Measurements from ENCODE around the gene SRP54.
A peak's percentile ranks its signal among the peaks of the same experiment; 100 is the strongest.
"Not testable (repeated sequence)": the region's sequence is repeated elsewhere in the genome, so short reads cannot be mapped to it uniquely, and the experiment has no call there.

SRP54 gene

DNA sequence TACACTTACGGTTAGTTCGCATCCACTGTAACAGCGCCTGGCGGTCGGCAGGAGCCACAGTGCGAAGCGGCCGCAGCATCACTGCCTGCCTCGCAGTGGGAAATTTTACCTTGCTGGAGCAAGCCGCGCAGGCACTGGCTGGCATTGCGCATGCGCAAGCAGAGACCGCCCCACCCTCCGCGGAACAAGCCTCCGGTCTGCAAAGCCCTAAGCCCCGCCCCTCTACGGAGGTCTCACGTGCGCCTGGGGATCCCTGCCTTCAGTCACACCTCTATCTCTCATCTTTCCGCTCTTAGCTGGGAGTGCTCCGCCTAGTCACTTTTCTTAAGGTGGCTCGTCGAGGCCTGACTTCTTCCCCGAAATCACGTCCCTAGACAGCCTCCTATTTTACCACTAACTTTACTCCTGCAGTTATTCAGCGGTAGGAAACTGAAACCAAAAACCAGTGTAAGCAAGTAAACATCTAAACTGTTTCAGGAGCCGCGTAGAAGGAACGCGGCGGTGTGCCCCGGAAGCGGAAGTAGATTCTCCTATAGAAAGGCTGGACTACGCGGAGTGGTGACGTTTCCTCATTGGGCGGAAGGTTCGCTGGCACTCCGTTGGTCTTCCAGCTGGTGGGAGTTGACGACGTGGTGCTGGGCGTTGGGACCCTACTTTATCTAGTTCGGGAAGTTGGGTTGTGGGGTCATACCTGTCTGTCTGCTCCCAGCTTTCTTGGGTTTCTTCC, at the start of gene SRP54:
SRP54 (plus strand) TSS at position 572 of the 727 bp plus-strand sequence. CDS start 13,718 bp downstream, outside the sequence.
- DNase-seq (ENCODE audit: extremely low spot score, insufficient read length, low read depth) (peak; percentile 92), FAIRE-seq (peak; percentile 95)

DNA sequence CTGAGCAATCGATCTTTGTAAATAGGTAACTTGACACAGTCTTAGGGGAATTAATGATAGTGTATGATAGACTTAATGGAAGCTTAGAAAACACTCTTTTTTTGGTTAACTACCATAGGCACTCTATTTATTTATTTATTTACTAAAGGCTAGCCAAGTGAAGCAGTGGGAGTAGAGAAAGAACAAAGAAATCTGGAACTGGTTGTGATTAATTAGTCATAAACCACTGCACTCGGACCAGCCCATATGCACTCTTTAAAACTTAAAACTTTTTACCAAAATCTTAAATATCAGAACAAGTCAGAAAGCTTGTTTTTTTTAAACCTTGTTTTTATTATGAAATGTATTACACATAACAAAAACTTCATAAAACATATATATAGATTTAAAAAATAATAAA, 49.5 kb upstream of the SRP54 start:
- DNase-seq (ENCODE audit: extremely low spot score, insufficient read length, low read depth) (no peak), FAIRE-seq (no peak)

DNA sequence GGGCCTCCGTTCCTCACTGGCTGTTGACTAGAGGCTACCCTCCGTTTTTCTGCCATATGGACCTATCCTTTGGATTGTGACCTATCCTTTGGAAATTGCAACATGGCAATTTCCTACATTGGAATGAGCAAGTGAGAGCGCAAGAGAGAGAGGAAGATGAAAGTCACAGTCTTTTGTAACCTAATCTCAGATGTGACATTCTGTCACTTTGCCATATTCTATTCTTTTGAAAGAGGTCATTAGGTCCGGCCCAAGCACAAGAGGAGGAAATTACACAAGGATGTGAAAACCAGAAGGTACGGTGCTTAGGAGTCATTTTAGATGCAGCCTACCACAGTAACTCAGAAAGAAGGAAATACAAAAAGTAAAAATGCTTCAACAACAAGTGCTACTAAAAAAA, 47.3 kb upstream of the SRP54 start:
- no peak for FAIRE-seq
- DNase-seq (ENCODE audit: extremely low spot score, insufficient read length, low read depth) = no peak

DNA sequence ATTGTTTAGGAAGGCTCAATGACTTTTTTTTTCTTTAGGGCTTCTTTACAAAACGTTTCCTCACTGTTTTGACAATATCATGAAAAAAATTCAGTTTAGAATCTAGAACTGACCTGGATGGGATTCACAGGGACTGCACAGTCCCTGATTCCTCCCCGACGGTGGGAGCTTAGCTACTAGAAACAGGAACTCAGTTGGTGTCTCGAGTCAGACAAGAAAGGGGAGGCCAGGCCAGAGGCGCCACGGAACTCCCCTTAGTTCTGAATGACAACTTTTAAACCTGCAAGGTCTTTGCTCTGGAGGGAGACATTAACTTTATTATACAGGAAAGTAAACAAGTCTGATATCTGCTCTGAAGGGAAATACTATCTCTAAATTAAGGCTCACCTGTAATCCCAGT, 45.4 kb upstream of the SRP54 start:
- no peak for FAIRE-seq
- no peak for DNase-seq (ENCODE audit: extremely low spot score, insufficient read length, low read depth)

DNA sequence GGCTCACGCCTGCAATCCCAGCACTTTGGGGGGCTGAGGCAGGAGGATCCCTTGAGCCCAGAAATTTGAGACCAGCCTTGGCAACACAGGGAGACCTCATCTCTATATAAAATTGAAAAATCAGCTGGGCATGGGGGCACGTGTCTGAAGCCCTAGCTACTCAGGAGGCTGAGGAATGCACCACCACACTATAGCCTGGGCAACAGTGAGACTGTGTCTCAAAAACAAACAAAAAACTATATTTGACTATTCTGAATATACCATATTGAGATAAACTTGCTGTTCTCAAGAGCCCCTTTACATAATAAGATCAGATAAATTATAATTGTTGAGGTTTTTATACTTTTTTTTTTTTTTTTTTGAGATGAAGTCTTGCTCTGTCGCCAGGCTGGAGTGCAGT, 44.9 kb upstream of the SRP54 start:
- FAIRE-seq (no peak), DNase-seq (ENCODE audit: extremely low spot score, insufficient read length, low read depth) (no peak)

DNA sequence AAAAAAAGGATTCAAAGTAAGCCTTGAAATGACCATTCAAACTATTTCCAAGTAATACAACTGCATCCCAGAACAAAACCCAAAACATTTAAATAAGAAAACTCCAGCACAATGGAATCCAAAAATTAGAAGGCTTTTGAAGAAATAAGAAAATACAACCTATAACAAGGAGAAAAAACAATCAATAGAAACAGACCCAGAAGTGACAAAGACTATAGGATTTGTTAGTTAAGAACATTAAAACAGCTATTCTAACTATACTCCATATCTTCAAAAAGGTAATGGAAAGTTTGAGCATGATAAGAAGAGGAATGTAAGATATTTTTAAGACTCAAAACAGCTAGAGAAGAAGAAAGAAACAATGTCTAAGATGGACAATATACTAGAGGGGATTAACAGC, 39.3 kb upstream of the SRP54 start:
- FAIRE-seq = no peak
- DNase-seq (ENCODE audit: extremely low spot score, insufficient read length, low read depth) = no peak

DNA sequence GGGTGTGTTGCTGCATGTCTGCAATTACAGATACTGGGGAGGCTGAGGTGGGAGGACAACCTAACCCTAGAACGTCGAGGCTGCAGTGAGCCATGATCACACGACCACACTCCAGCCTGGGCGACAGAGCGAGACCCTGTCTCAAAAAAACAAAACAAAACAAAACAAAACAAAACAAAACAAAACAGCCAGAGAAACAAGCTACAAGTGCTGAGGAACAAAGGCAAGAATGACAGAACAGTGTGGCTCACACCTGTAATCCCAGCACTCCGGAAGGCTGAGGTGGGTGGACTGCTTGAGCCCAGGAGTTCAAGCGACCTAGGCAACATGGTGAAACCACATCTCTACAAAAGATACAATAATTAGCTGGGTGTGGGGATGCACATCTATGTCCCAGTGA, 38.0 kb upstream of the SRP54 start:
- FAIRE-seq = no peak
- DNase-seq (ENCODE audit: extremely low spot score, insufficient read length, low read depth) = no peak

DNA sequence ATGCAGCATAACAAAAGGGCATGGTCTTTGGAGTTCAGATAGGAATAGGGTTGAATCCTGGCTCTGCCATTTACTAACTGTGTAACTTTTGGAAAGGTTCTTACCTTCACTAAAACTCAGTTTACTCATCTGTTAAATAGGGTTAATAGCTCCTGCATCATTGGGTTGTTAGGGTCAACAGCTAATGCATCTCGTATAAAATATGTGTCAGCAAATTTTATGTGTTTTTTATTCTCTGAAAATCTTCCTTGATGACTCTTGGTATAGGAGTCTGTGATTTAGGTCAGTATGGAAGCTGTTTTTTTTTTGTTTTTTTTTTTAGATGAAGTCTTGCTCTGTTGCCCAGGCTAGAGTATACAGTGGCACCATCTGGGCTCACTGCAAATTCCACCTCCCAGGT, 36.1 kb upstream of the SRP54 start:
- FAIRE-seq = no peak
- DNase-seq (ENCODE audit: extremely low spot score, insufficient read length, low read depth) = no peak

DNA sequence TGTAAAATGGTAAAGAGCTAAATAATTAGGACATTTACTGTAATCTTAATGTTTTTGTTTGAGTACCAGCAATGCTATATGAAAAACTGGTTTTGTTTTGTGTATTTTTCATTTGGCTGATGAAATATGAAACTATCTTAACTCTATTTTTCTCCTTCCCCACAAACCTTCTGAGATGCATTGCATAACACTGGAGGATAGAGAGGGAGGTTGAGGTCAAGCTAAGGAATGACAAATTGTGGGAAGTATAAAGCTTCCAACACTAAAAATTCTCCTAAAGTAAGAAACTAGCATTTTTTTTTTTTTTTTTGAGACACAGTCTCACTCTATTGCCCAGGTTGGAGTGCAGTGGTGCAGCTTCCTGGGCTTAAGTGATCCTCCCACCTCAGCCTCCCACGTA, 31.5 kb upstream of the SRP54 start:
- DNase-seq (ENCODE audit: extremely low spot score, insufficient read length, low read depth) (no peak), FAIRE-seq (no peak)

DNA sequence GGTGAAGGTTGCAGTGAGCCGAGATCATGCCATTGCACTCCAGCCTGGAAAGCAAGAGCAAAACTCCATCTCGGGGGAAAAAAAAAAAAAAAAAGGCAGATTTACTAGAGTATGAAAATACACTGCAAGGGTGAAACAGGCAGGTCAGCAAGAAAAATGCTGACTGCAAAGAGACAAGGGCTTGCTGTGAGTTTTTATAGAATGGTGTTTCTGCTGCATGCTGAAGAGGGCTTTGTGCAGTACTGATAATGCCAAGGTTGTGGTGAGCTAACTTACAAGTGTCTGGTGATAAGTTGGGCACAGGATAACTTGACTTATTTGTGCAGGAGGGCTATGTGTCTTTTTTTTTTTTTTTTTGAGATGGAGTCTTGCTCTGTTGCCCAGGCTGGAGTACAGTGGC, 25.9 kb upstream of the SRP54 start:
- FAIRE-seq (no peak), DNase-seq (ENCODE audit: extremely low spot score, insufficient read length, low read depth) (no peak)

DNA sequence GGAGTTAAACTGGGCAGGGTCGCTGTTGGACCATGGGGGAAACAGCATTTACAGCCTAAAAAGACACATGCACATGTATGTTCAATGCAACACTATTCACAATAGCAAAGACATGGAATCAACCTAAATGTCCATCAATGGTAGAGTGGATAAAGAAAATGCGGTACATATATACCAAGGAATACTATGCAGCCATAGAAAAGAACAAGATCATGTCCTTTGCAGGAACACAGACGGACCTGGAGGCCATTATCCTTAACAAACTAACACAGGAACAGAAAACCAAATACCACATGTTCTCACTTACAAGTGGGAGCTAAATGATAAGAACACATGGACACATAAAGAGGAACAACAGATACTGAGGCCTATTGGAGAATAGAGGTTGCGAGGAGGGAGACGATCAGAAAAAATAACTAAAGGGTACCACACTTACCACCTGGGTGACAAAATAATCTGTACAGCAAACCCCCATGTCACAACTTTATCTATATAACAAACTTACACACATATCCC, 25.0 kb upstream of the SRP54 start:
- FAIRE-seq = no peak
- no peak for DNase-seq (ENCODE audit: extremely low spot score, insufficient read length, low read depth)

DNA sequence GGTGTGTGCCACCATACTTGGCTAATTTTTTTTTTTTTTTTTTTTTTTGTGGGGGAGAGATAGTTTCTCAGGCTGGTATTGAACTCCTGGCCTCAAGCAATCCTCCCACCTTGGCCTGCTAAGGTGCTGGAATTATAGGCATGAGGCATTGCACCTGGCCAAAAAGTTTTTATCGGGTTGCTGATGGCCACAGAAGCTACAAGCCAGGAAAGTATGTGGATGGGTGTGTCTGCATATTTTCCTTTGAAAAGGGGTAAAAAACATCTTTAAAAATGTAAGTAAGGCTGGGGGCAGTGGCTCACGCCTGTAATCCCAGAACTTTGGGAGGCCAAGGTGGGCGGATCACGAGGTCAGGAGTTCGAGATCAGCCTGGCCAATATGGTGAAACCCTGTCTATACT, 20.7 kb upstream of the SRP54 start:
- DNase-seq (ENCODE audit: extremely low spot score, insufficient read length, low read depth); FAIRE-seq: not testable (repeated sequence)

DNA sequence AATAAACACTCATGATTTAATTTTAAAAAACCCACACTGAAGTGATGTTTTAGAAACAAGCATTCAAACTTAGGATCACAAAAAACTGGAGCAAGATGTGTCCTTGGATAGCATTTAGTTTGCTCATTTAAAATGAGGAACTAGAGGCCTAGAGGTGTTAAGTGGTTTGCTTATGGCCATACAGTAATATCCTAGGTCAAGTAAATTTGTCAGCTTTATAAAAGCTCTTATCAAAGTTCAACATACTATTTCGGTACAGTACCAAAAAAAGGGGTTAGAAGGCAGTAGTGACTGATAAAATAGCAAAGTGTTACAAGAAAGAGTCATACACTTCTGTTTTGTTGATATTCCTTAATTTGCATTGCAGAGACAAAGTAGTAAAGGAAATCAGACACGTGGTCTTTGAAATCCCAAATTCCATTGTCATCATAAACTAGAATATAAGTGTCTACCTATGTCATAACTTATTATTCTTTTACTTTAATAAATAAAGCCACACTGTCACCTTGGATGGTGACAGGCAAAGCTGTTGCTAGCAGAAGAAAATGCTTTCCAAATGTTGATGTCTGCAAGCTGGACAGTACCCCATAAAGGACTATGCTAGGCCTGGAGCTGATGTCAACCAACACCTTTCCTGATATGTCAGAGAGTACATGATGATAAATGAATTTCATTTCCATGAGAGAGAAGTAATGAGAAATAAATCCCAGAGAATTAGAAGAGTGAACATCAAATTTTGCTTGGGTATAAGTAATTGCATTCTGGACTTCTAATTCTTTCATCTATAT, 17.6 kb upstream of the SRP54 start:
- FAIRE-seq (no peak), DNase-seq (ENCODE audit: extremely low spot score, insufficient read length, low read depth) (no peak)

DNA sequence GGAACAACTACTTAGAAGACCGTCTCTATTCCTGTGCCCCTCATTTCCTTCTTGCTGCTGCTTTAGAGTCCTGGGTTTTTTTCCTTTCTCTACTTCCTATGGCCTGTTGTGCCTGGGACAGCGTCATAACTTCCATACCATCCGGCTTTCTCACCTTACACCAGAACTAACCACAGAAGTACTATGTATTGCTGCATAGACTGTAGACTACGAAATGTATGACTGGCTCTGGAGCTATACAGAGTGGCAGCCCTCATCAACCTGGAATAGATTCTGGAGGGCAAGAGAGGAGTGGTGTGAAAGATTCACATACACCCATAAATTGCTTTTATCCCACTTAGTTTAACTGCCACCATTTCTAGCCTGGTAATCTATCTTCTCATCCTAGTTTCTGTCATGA, 16.9 kb upstream of the SRP54 start:
- no peak for FAIRE-seq

DNA sequence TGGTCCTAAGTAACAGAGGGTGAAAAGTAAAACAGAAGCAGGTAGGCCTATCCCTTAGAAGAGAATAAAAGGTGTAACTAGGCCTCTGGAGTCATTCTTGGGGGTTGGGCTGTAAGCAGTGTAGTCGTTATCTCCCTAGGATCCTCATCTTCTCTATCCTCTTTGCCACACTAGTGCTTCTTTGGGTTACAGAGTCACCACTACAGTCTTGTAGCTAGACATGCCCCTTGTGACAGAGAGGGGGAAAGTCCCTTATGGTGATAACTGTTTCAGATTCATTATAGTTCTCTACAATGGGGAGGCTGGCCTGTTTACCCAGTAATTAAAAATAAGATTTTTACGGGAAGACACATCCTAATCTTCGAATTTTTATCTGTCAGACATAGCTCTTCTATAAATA, 16.4 kb upstream of the SRP54 start:
- DNase-seq (ENCODE audit: extremely low spot score, insufficient read length, low read depth) = no peak
- FAIRE-seq = peak; percentile 69

More for the DNA sequence above, 16.9 kb upstream of the SRP54 start:
- no peak for DNase-seq (ENCODE audit: extremely low spot score, insufficient read length, low read depth)

DNA sequence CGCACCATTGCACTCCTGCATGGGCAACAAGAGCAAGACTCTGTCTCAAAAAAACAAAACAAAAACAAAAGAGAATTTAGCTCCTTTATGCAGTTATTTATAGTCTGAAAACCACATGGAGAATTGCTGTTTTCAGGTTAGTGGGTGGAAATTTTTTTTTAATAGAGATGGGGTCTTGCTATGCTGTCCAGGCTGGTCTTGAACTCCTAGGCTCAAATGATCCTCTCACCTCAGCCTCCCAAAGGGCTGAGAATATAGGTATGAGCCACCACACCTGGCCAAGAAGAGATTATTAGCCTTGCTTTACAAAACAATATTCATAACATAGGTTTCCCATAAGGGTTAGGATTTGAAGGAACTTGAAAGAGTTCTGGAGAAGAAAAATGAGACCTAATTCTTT, 12.1 kb upstream of the SRP54 start:
- DNase-seq (ENCODE audit: extremely low spot score, insufficient read length, low read depth) (no peak), FAIRE-seq (no peak)

DNA sequence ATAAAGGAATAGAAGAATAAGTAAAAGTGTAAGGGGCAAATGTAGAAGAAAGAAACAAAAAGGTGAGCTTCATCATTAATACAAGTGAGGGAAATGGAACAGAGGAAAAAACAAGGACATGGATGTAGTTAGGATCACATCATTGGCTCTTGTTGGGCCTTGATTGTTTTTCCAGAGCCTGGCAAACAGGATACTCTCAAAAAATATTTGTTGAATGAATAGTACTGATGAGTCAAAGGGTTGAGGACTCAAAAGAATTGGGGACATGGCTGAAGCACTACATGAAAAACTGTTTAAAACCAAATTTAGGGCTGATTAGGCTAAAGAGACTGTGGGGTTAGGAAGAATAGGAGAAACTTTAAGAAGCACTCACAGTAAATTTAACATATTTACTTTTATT, 11.4 kb upstream of the SRP54 start:
- FAIRE-seq (no peak), DNase-seq (ENCODE audit: extremely low spot score, insufficient read length, low read depth) (no peak)

DNA sequence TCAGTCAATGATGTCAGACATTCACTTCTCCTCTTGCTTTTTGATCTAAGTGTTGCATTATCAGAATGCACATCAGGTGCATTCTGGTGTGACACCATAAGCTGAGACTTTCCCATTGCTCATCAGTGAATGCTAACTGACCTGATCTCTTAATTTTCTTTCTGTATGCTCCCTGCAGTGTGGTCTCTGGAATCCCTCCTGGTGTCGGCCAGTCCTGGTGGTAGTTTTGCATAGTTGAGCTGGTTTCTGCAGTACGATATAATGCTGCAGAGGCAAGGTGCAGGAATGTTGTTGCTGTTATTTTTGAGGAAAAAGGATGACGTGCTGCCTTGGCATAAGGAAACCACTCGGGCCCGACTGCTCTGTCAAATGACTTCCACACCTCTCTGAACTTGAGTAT, 11.0 kb upstream of the SRP54 start:
- DNase-seq (ENCODE audit: extremely low spot score, insufficient read length, low read depth) = no peak
- no peak for FAIRE-seq

DNA sequence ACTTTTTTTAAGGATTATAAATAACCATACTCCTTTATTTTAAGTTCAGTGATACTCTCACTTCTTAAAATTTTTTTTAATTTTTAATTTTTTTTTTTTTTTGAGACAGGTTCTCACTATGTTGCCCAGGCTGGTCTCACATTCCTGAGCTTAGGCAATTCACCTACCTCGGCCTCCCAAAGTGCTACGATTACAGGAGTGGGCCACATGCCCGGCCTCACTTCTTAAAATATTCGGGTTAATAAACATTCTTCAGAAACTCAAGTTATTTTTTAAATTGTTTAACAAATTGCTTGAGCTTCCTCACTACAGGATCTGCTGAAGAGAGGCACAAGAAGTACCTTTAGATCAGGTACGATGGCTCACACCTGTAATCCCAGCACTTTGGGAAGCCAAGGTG, 4.3 kb upstream of the SRP54 start:
- FAIRE-seq (no peak), DNase-seq (ENCODE audit: extremely low spot score, insufficient read length, low read depth) (no peak)

DNA sequence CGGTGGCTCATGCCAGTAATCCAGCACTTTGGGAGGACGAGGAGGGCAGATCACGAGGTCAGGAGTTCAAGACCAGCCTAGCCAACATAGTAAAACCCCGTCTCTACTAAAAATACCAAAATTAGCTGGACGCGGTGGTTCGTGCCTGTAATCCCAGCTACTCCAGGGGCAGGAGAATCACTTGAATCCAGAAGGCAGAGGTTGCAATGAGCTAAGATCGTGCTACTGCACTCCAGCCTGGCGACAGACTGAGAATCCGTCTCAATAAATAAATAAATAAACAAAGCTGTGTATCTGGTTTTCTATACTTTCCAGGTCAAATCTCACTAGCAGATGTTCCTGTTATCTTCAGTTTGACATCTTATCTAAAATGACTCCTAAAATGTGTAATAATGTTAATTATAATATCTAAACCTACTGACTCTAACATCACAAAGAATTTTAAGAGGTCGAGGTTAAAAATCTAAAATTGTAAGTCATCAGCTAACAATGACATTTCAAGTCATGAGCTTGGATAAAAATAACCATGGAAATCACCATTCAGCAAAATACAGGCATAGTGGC, 2.4 kb upstream of the SRP54 start:
- DNase-seq (ENCODE audit: extremely low spot score, insufficient read length, low read depth) (no peak), FAIRE-seq (no peak)

DNA sequence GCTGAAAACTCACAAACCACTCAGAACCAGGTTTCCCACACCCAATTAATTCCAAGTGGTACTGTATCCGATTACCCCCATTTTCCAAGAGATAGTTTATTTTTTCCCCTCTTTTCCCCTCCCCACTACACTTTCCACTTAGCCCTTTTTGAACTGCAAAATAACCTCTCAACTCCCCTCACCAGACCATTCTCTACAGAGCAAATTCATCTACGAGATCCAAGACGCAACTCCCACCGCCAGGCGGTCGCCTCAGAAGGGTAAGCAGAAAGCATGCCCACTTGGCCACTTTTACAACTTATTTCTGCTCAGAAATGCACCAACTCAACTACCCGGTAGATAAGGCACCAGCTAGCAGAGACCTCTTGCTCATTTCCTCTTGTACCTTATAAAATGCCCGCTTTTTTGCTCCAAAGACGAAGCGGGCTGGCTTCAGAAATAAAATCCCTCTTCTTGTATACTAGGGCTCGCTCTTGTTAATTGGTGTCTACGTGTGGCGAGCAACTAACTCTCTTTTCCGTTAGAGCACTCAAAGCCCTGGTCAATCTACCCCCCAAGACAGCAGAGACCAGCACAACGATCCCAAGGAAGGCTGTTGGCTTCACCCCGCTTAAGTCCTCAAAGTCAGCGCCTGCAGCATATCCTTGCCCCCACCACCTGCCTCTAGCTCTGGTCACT, 910 bp upstream of the SRP54 start:
- DNase-seq (ENCODE audit: extremely low spot score, insufficient read length, low read depth) (no peak), FAIRE-seq (peak; percentile 50)

All from GM18507 (cell line).